ENCODE measurements around the gene TXNDC5. TPM values are rescaled to one million over a fixed set of nuclear protein-coding genes. Genes with fewer than 3 reads are reported as not detected.
A peak's percentile ranks its signal among the peaks of the same experiment; 100 is the strongest.

The TXNDC5 gene
- total and polyA plus RNA-seq, 2 donors (not counting 3 experiments of a cell fraction or from before 2014, with no cell fraction given), result 1,665 to 2,629 TPM

DNA sequence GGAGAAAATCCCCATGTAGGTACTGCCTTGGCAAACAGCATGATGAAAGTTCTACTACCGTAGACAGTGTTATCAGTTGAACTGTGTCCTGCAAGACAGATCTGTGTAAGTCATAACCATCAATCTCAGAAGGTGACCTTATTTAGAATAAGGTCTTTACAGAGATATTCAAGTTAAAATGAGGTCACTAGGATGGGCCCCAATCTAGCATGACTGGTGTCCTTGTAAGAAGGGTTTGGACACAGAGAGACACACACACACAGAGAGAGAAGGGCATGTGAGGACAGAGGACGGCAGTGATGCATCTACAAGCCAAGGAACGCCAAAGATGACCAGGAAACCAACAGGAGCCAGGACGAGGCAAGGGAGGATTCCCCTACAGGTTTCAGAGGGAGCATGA lies 8.8 kb downstream of the TXNDC5 start:
- FAIRE-seq (no peak), DNase-seq (ENCODE audit: low read depth, low spot score) (no peak)
- ChIA-PET CTCF (interaction anchor here (1.0 to 2.3 kb wide), 3 partner anchors 91 to 157 kb away, joined by 3 to 26 read pairs (median 4); no protein-coding TSS in a partner anchor), POLR2A (interaction anchor here (2.3 to 3.1 kb wide), 2 partner anchors 90 to 95 kb away, joined by 15 to 17 read pairs; no protein-coding TSS in a partner anchor)
- intact Hi-C loops (cut with micrococcal nuclease) (loop anchor here (10.0 kb wide), 1 partner anchor 313 kb away; no protein-coding TSS in a partner anchor), dilution Hi-C loops (cut with MboI; ENCODE audit: extremely low pct_ligation_motif_present, low sequenced_read_pairs) (no loop called here)
- H2AFZ ChIP-seq (ENCODE audit: low read depth, low read length), result no peak overlapping the region
- H3K9me3 ChIP-seq (replicated peaks; ENCODE audit: control insufficient read depth, insufficient read depth, low read length), result no peaks in the 10 kb centered on the region
- H3K9ac ChIP-seq (replicated peaks; ENCODE audit: extremely low read depth, insufficient read depth, low read length), result peak overlapping the region; percentile 64
- no peaks in the 10 kb centered on the region for H4K20me1 ChIP-seq (replicated peaks; ENCODE audit: control insufficient read depth, extremely low read depth, insufficient read depth, low read length)
- BruUV-seq (replicated peaks), result no TSS peak
- no peak overlapping the region for H3K4me3 ChIP-seq (replicated peaks in 1 of 3; ENCODE audit: insufficient read depth in 1 of 3, low read depth in 1 of 3, low read length in 3 of 3)
- peaks cover 71 to 82% of the 10 kb centered on the region in 2 experiments for H3K36me3 ChIP-seq (ENCODE audit: control insufficient read depth in 2 of 2, extremely low read depth in 1 of 2, insufficient read depth in 2 of 2, low read length in 2 of 2)
- no peaks in the 10 kb centered on the region for H3K9me1 ChIP-seq (replicated peaks; ENCODE audit: control insufficient read depth, extremely low read depth, insufficient read depth, low read length)
- H3K27me3 ChIP-seq (ENCODE audit: control insufficient read depth in 2 of 2, insufficient read depth in 2 of 2, low read length in 2 of 2), result no peaks in the 10 kb centered on the region
- TF ChIP-seq, protein P1, sequence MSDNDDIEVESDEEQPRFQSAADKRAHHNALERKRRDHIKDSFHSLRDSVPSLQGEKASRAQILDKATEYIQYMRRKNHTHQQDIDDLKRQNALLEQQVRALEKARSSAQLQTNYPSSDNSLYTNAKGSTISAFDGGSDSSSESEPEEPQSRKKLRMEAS (IDR thresholded peaks at IDR 0.05; ENCODE audit: insufficient read depth, insufficient read length), result no peak
- TF ChIP-seq GATA2 (IDR thresholded peaks at IDR 0.05; ENCODE audit: insufficient read depth, insufficient read length, low read depth, low read length) (no peak), MYC (IDR thresholded peaks at IDR 0.05; ENCODE audit: low read depth, low read length) (no peak), EZH2 (IDR thresholded peaks at IDR 0.05; ENCODE audit: borderline replicate concordance, low read depth, low read length, severe bottlenecking) (no peak), POLR2AphosphoS5 (IDR thresholded peaks at IDR 0.05; ENCODE audit: insufficient read depth, low read depth, low read length) (no peak), FOS (IDR thresholded peaks at IDR 0.05; ENCODE audit: borderline replicate concordance, insufficient read depth, low read length) (no peak)
- TF ChIP-seq, protein P2, sequence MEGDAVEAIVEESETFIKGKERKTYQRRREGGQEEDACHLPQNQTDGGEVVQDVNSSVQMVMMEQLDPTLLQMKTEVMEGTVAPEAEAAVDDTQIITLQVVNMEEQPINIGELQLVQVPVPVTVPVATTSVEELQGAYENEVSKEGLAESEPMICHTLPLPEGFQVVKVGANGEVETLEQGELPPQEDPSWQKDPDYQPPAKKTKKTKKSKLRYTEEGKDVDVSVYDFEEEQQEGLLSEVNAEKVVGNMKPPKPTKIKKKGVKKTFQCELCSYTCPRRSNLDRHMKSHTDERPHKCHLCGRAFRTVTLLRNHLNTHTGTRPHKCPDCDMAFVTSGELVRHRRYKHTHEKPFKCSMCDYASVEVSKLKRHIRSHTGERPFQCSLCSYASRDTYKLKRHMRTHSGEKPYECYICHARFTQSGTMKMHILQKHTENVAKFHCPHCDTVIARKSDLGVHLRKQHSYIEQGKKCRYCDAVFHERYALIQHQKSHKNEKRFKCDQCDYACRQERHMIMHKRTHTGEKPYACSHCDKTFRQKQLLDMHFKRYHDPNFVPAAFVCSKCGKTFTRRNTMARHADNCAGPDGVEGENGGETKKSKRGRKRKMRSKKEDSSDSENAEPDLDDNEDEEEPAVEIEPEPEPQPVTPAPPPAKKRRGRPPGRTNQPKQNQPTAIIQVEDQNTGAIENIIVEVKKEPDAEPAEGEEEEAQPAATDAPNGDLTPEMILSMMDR (IDR thresholded peaks at IDR 0.05; ENCODE audit: extremely low read depth in 1 of 2, insufficient read depth in 1 of 2, low read depth in 1 of 2, low read length in 2 of 2), result no peak
- H3K4me2 ChIP-seq (ENCODE audit: insufficient read depth, low read length), result peak overlapping the region; percentile 3
- H3K4me1 ChIP-seq (ENCODE audit: control insufficient read depth, extremely low read depth, insufficient read depth, low read length), result peaks cover 97% of the 10 kb centered on the region
- H3K79me2 ChIP-seq (ENCODE audit: control insufficient read depth, insufficient read depth, low read length), result peaks cover 99% of the 10 kb centered on the region
- peak overlapping the region; percentile 94 for H3K27ac ChIP-seq (ENCODE audit: insufficient read depth, low read depth, low read length)

All from endothelial cell of umbilical vein (primary cell).